Smooth muscle cell (in vitro differentiated cells): Measurements from ENCODE around the gene TPSG1. TPM values are rescaled to one million over a fixed set of nuclear protein-coding genes. Genes with fewer than 3 reads are reported as not detected.

ENCODE experiments used
- DNase-seq: peaks from one replicate; lab custom pipeline; 2025; ENCODE audit not compliant: unreplicated experiment; lab: John Stamatoyannopoulos, UW
- H2AFZ ChIP-seq: fragments of 200-600 bp; sonication (generic); 2 replicates; pipeline ENCODE4 v1.6.0; 2016; ENCODE audit warnings: antibody characterized with exemption, low read depth, mild to moderate bottlenecking
- H3F3A ChIP-seq: fragments of 200-600 bp; sonication (generic); 2 replicates; pipeline ENCODE4 v1.6.0; 2017; ENCODE audit warnings: antibody characterized with exemption, low read depth
- H3K27ac ChIP-seq: fragments of 200-600 bp; sonication (generic); 2 replicates; pipeline ENCODE4 v1.5.1; 2016; ENCODE audit warnings: low read depth, mild to moderate bottlenecking
- H3K27me3 ChIP-seq: fragments of 200-600 bp; sonication (generic); 2 replicates; pipeline ENCODE4 v1.6.1; 2016; ENCODE audit warnings: low read depth, mild to moderate bottlenecking
- H3K36me3 ChIP-seq: fragments of 200-600 bp; sonication (generic); 2 replicates; pipeline ENCODE4 v1.5.1; 2016; ENCODE audit warnings: low read depth
- H3K4me1 ChIP-seq: fragments of 200-600 bp; sonication (generic); 2 replicates; pipeline ENCODE4 v1.5.1; 2016; ENCODE audit warnings: low read depth
- H3K4me2 ChIP-seq: fragments of 200-600 bp; sonication (generic); 2 replicates; pipeline ENCODE4 v1.6.0; 2016; ENCODE audit warnings: mild to moderate bottlenecking
- H3K4me3 ChIP-seq: fragments of 200-600 bp; sonication (generic); 2 replicates; pipeline ENCODE4 v1.5.1; 2016; ENCODE audit warnings: mild to moderate bottlenecking
- H3K79me2 ChIP-seq: fragments of 200-600 bp; sonication (generic); 2 replicates; pipeline ENCODE4 v1.6.0; 2016; ENCODE audit warnings: low read depth, mild to moderate bottlenecking
- H3K9ac ChIP-seq: fragments of 200-600 bp; sonication (generic); 2 replicates; pipeline ENCODE4 v1.6.0; 2016; ENCODE audit warnings: low read depth
- H3K9me3 ChIP-seq: fragments of 200-600 bp; sonication (generic); replicated peaks from 2 replicates; pipeline ENCODE4 v1.5.1; 2016; ENCODE audit warnings: low read depth
- H4K20me1 ChIP-seq: fragments of 200-600 bp; sonication (generic); 2 replicates; pipeline ENCODE4 v1.6.0; 2016; ENCODE audit warnings: low read depth
- CTCF ChIP-seq: fragments of 200-600 bp; sonication (generic); IDR thresholded peaks from 2 replicates; pipeline ENCODE4 v1.5.1; 2017; ENCODE audit warnings: borderline replicate concordance, mild to moderate bottlenecking, antibody characterized with exemption; ENCODE audit not compliant: insufficient read depth, poor library complexity, severe bottlenecking
- WGBS: methylation state at CpG from one replicate; pipeline ENCODE4 v1.1.7; 2016; ENCODE audit warnings: low lambda C conversion rate; 5-methylcytosine and 5-hydroxymethylcytosine counted together
- polyA plus RNA-seq: library from polyadenylated mRNA; unstranded; fragments of >200 nt; fragmentation: Nextera tagmentation; extraction: Ambion mirVana; gene quantifications from 2 replicates; pipeline ENCODE4 v1.2.1, GENCODE V29; 2016
- total RNA-seq: library from RNA; depleted of rRNA; stranded (reverse); fragments of >200 nt; gene quantifications from 2 replicates; pipeline ENCODE4 v1.2.3, GENCODE V29; 2014

Gene TPSG1
- total and polyA plus RNA-seq, 2 experiments from 2014 or later: not detected

DNA sequence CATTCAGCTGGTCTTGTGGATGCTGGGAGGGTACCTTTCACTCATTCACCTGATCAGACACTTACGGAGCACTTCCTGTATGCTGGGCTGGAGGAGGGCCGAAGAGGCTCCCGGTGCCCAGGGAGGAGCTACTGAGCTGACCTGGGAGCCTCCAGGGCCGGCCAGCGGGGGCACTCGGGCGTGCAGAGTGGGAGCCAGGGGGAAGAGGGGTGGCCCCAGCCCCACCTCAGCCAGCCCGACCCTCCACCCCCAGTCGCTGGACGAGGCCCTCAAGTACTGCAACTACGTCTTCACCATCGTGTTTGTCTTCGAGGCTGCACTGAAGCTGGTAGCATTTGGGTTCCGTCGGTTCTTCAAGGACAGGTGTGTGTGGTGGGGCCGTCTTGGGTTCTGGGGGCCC lies 10.3 kb downstream of the TPSG1 start:
- Histone ChIP-seq H2AFZ (no peak overlapping the region), H3K4me1 (no peaks in the 10 kb centered on the region), H3K36me3 (no peaks in the 10 kb centered on the region), H3K9me3 (no peaks in the 10 kb centered on the region), H3K4me3 (no peak overlapping the region), H3K9ac (no peak overlapping the region), H3K4me2 (no peak overlapping the region), H4K20me1 (no peaks in the 10 kb centered on the region), H3F3A (no peaks in the 10 kb centered on the region), H3K27ac (no peak overlapping the region), H3K79me2 (no peaks in the 10 kb centered on the region), H3K27me3 (no peaks in the 10 kb centered on the region)
- no peak for TF ChIP-seq CTCF
- no peak for DNase-seq
- WGBS: 91% methylated on average over 13 of the region's 16 CpGs

DNA sequence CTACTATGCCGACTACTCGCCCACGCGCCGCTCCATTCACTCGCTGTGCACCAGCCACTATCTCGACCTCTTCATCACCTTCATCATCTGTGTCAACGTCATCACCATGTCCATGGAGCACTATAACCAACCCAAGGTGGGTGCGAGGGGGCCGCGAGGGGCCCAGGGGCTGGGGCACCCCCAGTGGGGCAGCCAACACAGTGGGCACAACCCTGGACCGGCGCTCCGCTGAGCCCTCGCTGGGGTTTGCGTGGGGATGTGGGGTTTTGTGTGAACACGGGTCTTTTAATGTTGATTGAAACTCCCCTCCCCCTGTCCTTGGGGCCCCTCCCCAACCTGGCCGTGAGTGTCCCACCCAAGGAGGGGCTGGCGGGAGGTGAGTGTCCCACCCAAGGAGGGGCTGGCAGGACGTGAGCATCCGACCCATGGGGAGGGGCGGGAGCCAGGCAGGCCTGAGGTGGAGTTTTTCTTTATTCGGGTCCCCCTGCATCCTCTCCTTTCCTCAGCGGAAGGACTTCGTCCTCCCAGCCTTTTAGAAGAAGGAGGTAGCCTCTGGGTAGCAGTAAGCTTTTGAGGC lies 11.2 kb downstream of the TPSG1 start:
- no peaks in the 10 kb centered on the region for H3K4me1 ChIP-seq
- no peaks in the 10 kb centered on the region for H3K79me2 ChIP-seq
- no peaks in the 10 kb centered on the region for H4K20me1 ChIP-seq
- H2AFZ ChIP-seq: no peak overlapping the region
- no peak overlapping the region for H3K4me3 ChIP-seq
- TF ChIP-seq CTCF: no peak
- DNase-seq: no peak
- H3K4me2 ChIP-seq: no peak overlapping the region
- no peaks in the 10 kb centered on the region for H3K9me3 ChIP-seq
- no peak overlapping the region for H3K9ac ChIP-seq
- no peaks in the 10 kb centered on the region for H3K27me3 ChIP-seq
- no peaks in the 10 kb centered on the region for H3K36me3 ChIP-seq
- H3K27ac ChIP-seq: no peak overlapping the region
- no peaks in the 10 kb centered on the region for H3F3A ChIP-seq
- WGBS: 90% methylated on average over 21 of the region's 25 CpGs

DNA sequence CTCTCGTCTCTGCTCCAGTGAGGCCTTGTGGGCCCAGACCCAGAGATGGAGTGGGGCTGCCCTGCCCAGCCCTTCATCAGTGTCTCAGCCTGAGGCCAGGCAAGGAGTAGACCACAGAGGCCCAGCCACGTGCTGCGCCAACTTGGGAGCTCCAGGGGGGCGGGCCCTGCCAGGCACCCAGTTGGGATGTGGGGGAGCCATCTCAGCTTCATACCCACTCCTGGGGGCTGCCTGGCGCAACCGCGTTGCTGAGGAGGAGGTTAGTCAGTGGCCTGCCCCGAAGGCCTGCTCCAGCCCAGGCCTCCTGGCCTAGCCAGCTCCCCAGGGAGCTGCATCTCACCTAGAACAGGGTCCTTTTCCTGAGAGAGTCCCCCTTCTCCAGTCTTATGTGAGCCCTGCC lies 11.8 kb downstream of the TPSG1 start:
- no peaks in the 10 kb centered on the region for H3K36me3 ChIP-seq
- H3K27ac ChIP-seq: no peak overlapping the region
- no peak overlapping the region for H3K4me3 ChIP-seq
- H3K27me3 ChIP-seq: no peaks in the 10 kb centered on the region
- H3K9me3 ChIP-seq: no peaks in the 10 kb centered on the region
- H3K9ac ChIP-seq: no peak overlapping the region
- H4K20me1 ChIP-seq: no peaks in the 10 kb centered on the region
- TF ChIP-seq CTCF: no peak
- DNase-seq: no peak
- no peak overlapping the region for H2AFZ ChIP-seq
- no peaks in the 10 kb centered on the region for H3K79me2 ChIP-seq
- H3F3A ChIP-seq: no peaks in the 10 kb centered on the region
- WGBS: 86% methylated on average over 8 of the region's 8 CpGs
- no peak overlapping the region for H3K4me2 ChIP-seq
- no peaks in the 10 kb centered on the region for H3K4me1 ChIP-seq

DNA sequence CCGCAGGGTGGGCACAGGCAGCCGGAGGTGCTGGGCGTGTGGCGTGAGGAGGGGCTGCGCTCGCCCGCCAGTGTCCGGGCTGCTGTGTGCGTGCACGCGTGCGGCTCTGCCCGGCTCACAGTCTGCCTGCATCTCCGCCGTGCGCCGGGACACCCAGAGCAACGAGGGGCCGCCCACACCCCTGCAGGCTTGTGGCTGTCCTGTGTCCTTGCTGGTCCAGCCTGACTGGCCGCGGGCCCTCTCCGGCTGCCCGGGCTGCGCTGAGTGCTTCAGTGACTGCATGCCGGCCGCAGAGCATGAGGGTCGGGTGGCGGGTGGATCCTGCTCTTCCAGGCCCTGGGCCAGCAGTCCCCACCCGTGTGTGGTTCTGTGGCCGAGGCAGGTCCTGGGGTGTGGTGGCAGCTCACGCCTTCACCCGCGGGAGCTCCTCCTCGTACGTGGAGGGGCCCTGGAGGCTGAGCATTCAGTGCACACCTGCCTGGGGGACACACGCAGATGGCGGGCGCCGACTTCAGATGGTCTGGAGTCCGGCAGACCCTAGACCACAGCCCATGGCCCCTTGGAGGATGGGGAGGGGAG lies 12.4 kb downstream of the TPSG1 start:
- no peak for DNase-seq
- H2AFZ ChIP-seq: no peak overlapping the region
- no peak overlapping the region for H3K4me2 ChIP-seq
- no peaks in the 10 kb centered on the region for H3F3A ChIP-seq
- H3K27me3 ChIP-seq: no peaks in the 10 kb centered on the region
- WGBS: 97% methylated on average over 33 of the region's 40 CpGs
- no peaks in the 10 kb centered on the region for H3K79me2 ChIP-seq
- no peak overlapping the region for H3K27ac ChIP-seq
- TF ChIP-seq CTCF: no peak
- no peak overlapping the region for H3K4me3 ChIP-seq
- H3K9me3 ChIP-seq: no peaks in the 10 kb centered on the region
- H4K20me1 ChIP-seq: no peaks in the 10 kb centered on the region
- H3K4me1 ChIP-seq: no peaks in the 10 kb centered on the region
- H3K9ac ChIP-seq: no peak overlapping the region
- H3K36me3 ChIP-seq: no peaks in the 10 kb centered on the region
